ENCODE measurements around the gene TNFRSF18. TPM values are rescaled to one million over a fixed set of nuclear protein-coding genes. Genes with fewer than 3 reads are reported as not detected.

Gene TNFRSF18
- total and polyA plus RNA-seq, 2 donors, result 4.2 to 29.9 TPM

DNA sequence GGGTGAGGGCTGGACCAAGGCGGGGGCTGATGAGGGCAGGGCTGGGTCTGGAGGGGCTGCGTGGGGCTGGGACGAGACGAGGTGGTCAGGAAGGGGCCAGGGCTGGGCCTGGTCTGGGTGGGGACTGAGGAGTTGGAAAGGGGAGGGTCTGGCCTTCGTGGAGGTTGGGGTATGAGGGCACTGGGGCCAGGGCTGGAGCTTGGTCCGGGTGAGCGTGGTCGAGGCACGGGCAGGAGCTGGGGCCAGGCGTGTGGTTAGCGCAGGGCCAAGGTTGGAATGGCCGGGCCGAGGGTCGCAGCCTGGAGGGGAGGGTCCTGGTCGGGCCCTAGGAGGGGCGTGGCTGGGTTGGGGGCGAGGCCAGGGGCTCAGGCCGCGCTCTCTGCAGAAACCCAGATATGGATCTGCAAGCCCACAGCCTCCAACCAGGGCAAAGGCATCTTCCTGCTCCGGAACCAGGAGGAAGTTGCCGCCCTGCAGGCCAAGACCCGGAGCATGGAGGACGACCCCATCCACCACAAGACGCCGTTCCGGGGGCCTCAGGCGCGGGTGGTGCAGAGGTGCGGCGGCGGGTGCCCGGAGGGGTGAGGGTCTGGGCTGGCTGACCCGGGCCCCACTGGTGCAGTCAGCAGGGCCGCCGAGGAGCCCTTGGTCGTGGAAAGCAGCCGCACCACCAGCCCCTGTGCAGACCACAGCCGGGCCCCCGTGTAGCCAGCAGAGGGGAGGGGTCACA lies 23.7 kb downstream of the TNFRSF18 start:
- peaks cover 0 to 9% of the 10 kb centered on the region in 2 donors for H3K4me1 ChIP-seq (ENCODE audit: control insufficient read depth in 2 of 2, insufficient read depth in 2 of 2, low read length in 2 of 2)
- no peaks in the 10 kb centered on the region for H3K36me3 ChIP-seq (ENCODE audit: control insufficient read depth in 2 of 2, insufficient read depth in 2 of 2, low read length in 1 of 2)
- H3K9me3 ChIP-seq (ENCODE audit: control insufficient read depth in 2 of 2, insufficient read depth in 1 of 2, low read length in 1 of 2), result peaks cover 0 to 1% of the 10 kb centered on the region in 2 donors
- 31% methylated on average over 39 of the region's 39 CpGs for WGBS
- no peak overlapping the region for H3K4me3 ChIP-seq (ENCODE audit: low read length in 2 of 2)
- H3K27ac ChIP-seq (ENCODE audit: low read depth in 1 of 2, low read length in 1 of 2), result no peak overlapping the region
- no peak for DNase-seq (ENCODE audit: low read depth in 6 of 9, low spot score in 9 of 9)
- peaks cover 6 to 34% of the 10 kb centered on the region in 2 donors for H3K27me3 ChIP-seq (ENCODE audit: control insufficient read depth in 2 of 2, insufficient read depth in 1 of 2, low read length in 1 of 2)

DNA sequence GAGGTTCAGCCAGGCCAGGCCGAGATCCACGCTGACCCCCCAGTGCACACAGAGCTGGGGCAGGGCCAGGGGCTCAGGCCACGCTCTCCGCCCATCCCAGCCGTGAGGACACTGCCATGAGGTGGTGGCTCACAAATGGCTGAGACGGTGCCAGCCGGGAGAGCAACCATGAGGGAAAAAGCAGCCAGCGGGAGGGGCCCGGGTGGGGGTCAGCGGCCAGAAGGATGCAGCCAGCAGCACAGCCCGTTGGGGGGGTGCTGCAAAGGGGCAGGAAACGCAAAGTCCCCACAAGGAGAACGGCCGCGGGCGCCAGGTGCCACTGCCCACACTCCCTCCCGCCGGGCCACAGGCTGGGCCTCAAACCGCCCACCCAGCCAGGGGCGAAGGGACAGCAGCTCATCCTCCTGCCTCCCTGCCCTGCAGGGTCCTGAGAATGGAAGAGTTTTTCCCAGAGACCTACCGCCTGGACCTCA lies 24.4 kb downstream of the TNFRSF18 start:
- Histone ChIP-seq H3K4me3 (ENCODE audit: low read length in 2 of 2) (no peak overlapping the region), H3K36me3 (ENCODE audit: control insufficient read depth in 2 of 2, insufficient read depth in 2 of 2, low read length in 1 of 2) (no peaks in the 10 kb centered on the region), H3K9me3 (ENCODE audit: control insufficient read depth in 2 of 2, insufficient read depth in 1 of 2, low read length in 1 of 2) (peaks cover 0 to 1% of the 10 kb centered on the region in 2 donors), H3K27me3 (ENCODE audit: control insufficient read depth in 2 of 2, insufficient read depth in 1 of 2, low read length in 1 of 2) (peaks cover 6 to 36% of the 10 kb centered on the region in 2 donors), H3K27ac (ENCODE audit: low read depth in 1 of 2, low read length in 1 of 2) (no peak overlapping the region), H3K4me1 (ENCODE audit: control insufficient read depth in 2 of 2, insufficient read depth in 2 of 2, low read length in 2 of 2) (peaks cover 0 to 9% of the 10 kb centered on the region in 2 donors)
- WGBS, result 60% methylated on average over 21 of the region's 21 CpGs
- DNase-seq (ENCODE audit: low read depth in 6 of 9, low spot score in 9 of 9), result no peak

DNA sequence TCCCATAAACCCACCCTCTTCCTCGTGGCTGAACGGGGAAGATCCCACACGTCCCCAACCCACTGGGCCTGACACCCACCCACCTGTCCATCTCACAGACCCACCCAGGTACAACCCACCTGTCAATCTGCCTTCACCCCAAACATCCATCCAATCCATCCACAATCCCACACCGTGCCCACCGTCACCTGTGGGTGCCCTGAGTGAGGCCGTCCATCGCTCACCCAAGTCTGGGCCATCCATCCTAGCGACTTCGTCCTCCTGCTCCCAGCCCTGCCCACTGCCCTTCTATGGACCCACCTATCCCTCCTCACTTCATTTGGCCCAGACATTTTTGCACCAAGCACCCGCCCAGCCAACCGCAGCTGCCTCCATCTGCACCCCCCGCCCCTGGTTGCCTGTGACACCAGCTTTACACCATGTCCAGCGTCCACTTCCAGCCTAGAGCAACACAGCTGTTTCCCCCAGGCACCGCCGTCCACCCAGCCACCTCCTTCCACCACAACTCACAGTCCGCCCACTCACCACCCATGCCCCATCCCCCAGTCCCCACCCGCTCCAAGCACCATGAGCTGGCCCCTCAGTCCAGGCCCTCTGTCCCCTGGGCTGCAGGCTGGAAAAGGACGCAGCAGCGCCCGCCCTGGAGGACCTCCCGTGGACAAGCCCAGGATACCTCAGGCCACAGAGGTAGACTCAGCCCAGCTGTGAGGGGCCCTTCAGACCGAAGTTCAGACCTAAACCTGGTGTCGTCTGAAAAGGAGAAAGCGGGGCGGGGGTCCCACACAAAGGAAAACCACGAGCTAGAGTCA lies 25.1 kb downstream of the TNFRSF18 start:
- Histone ChIP-seq H3K4me3 (ENCODE audit: low read length in 2 of 2) (no peak overlapping the region), H3K36me3 (ENCODE audit: control insufficient read depth in 2 of 2, insufficient read depth in 2 of 2, low read length in 1 of 2) (no peaks in the 10 kb centered on the region), H3K4me1 (ENCODE audit: control insufficient read depth in 2 of 2, insufficient read depth in 2 of 2, low read length in 2 of 2) (peaks cover 0 to 9% of the 10 kb centered on the region in 2 donors), H3K27ac (ENCODE audit: low read depth in 1 of 2, low read length in 1 of 2) (no peak overlapping the region), H3K27me3 (ENCODE audit: control insufficient read depth in 2 of 2, insufficient read depth in 1 of 2, low read length in 1 of 2) (peaks cover 6 to 40% of the 10 kb centered on the region in 2 donors), H3K9me3 (ENCODE audit: control insufficient read depth in 2 of 2, insufficient read depth in 1 of 2, low read length in 1 of 2) (peaks cover 1 to 6% of the 10 kb centered on the region in 2 donors)
- WGBS, result 90% methylated on average over 26 of the region's 26 CpGs
- no peak for DNase-seq (ENCODE audit: low read depth in 6 of 9, low spot score in 9 of 9)

DNA sequence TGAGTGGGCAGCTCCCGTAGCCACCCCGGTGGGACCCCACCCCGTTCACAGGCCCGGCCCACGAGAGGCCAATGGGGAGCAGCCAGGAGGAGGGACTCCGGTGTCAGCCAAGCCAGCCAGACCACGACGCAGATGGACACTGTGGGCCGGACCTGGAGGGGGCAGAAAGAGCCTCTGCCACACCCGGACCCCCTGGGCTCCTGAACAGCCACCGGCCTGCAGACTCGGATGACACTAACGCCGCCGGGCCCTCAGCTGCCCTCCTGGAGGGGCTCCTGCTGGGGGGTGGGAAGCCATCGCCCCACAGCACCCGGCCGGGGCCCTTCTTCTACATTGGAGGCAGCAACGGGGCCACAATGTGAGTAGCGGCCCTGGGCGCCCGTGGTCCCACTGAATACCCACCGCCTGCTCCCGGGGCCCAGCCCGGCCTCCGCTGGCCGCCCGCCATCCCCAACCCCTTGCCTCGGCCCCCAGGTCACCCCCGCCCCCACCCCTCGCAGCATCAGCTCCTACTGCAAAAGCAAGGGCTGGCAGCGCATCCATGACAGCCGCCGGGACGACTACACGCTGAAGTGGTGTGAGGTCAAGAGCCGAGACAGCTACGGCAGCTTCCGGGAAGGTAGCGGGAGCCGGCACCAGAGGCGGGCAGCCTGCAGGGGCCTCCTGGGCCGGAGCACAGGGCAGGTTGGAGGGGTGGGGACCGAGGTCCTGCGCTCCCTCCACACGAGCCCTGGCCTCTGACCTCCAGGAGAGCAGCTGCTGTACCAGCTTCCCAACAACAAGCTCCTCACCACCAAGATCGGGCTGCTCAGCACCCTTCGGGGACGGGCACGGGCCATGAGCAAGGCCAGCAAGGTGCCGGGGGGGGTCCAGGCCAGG lies 26.2 kb downstream of the TNFRSF18 start:
- Histone ChIP-seq H3K4me1 (ENCODE audit: control insufficient read depth in 2 of 2, insufficient read depth in 2 of 2, low read length in 2 of 2) (peaks cover 0 to 15% of the 10 kb centered on the region in 2 donors), H3K4me3 (ENCODE audit: low read length in 2 of 2) (no peak overlapping the region), H3K27ac (ENCODE audit: low read depth in 1 of 2, low read length in 1 of 2) (no peak overlapping the region), H3K9me3 (ENCODE audit: control insufficient read depth in 2 of 2, insufficient read depth in 1 of 2, low read length in 1 of 2) (peaks cover 1 to 18% of the 10 kb centered on the region in 2 donors), H3K27me3 (ENCODE audit: control insufficient read depth in 2 of 2, insufficient read depth in 1 of 2, low read length in 1 of 2) (peaks cover 6 to 46% of the 10 kb centered on the region in 2 donors), H3K36me3 (ENCODE audit: control insufficient read depth in 2 of 2, insufficient read depth in 2 of 2, low read length in 1 of 2) (no peaks in the 10 kb centered on the region)
- no peak for DNase-seq (ENCODE audit: low read depth in 6 of 9, low spot score in 9 of 9)
- WGBS, result 95% methylated on average over 51 of the region's 51 CpGs

DNA sequence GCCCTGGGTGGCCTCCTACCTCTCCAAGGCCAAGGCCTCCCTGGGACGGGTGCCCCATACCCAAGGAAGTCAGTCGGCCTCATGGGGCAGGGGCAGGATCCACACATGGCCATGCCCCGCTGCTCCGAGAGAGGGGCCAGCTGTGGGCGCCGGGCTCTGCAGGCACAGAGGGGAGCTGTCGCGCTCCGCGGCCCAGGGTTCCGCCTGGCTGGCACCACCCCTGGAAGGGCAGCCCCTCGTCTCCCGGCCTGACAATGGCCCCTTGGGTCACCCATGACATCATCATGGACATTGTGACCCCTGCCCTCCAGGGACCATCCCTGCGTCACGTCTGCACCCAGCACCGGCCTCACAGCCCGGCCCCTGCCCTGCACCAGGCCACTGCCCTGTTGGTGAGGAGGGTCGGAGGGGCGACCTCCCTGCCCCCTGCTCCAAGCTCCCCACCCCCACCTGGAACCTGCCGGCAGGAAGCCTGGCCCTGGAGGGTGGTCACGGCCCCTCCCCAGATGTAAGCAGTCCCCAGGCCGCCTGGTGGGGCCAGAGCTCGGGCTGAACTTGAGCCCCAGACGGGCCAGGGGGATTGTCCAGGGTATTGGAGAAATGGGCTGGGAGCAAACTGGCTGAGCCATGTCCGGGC lies 26.9 kb downstream of the TNFRSF18 start:
- no peak overlapping the region for H3K4me3 ChIP-seq (ENCODE audit: low read length in 2 of 2)
- H3K4me1 ChIP-seq (ENCODE audit: control insufficient read depth in 2 of 2, insufficient read depth in 2 of 2, low read length in 2 of 2), result peaks cover 0 to 20% of the 10 kb centered on the region in 2 donors
- peaks cover 1 to 23% of the 10 kb centered on the region in 2 donors for H3K9me3 ChIP-seq (ENCODE audit: control insufficient read depth in 2 of 2, insufficient read depth in 1 of 2, low read length in 1 of 2)
- H3K36me3 ChIP-seq (ENCODE audit: control insufficient read depth in 2 of 2, insufficient read depth in 2 of 2, low read length in 1 of 2), result no peaks in the 10 kb centered on the region
- H3K27me3 ChIP-seq (ENCODE audit: control insufficient read depth in 2 of 2, insufficient read depth in 1 of 2, low read length in 1 of 2), result peaks cover 6 to 48% of the 10 kb centered on the region in 2 donors
- H3K27ac ChIP-seq (ENCODE audit: low read depth in 1 of 2, low read length in 1 of 2), result no peak overlapping the region
- 97% methylated on average over 25 of the region's 25 CpGs for WGBS
- no peak for DNase-seq (ENCODE audit: low read depth in 6 of 9, low spot score in 9 of 9)

DNA sequence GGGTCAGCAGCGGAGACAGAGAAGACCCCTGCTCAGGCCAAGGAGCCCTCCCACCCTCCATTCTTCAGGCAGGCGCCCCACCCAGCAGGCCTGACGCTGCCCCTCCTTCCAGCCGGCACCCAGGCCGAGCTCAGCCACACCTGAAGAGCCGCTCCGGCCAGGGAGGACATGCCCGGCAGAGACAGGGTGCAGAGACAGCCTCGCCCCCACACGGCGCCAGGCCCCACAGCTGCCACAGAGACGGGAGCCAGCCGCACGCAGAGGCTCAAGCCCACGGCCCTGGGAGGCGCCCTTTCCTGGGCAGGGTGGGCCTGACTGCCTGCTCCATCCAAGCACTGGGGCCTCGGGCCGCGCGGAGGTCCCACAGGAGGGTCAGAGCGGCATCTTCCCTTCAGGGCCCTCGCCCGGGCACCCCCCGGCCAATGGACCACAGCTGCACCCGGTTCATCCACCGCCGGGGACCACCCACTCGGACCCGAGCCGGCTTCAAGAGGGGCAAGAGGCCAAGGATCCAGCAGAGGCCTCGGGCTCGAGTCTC lies 27.5 kb downstream of the TNFRSF18 start:
- no peak overlapping the region for H3K4me3 ChIP-seq (ENCODE audit: low read length in 2 of 2)
- WGBS, result 97% methylated on average over 32 of the region's 32 CpGs
- H3K4me1 ChIP-seq (ENCODE audit: control insufficient read depth in 2 of 2, insufficient read depth in 2 of 2, low read length in 2 of 2), result peaks cover 3 to 25% of the 10 kb centered on the region in 2 donors
- DNase-seq (ENCODE audit: low read depth in 6 of 9, low spot score in 9 of 9), result no peak
- peaks cover 6 to 50% of the 10 kb centered on the region in 2 donors for H3K27me3 ChIP-seq (ENCODE audit: control insufficient read depth in 2 of 2, insufficient read depth in 1 of 2, low read length in 1 of 2)
- H3K9me3 ChIP-seq (ENCODE audit: control insufficient read depth in 2 of 2, insufficient read depth in 1 of 2, low read length in 1 of 2), result peaks cover 1 to 23% of the 10 kb centered on the region in 2 donors
- no peak overlapping the region for H3K27ac ChIP-seq (ENCODE audit: low read depth in 1 of 2, low read length in 1 of 2)
- H3K36me3 ChIP-seq (ENCODE audit: control insufficient read depth in 2 of 2, insufficient read depth in 2 of 2, low read length in 1 of 2), result no peaks in the 10 kb centered on the region

DNA sequence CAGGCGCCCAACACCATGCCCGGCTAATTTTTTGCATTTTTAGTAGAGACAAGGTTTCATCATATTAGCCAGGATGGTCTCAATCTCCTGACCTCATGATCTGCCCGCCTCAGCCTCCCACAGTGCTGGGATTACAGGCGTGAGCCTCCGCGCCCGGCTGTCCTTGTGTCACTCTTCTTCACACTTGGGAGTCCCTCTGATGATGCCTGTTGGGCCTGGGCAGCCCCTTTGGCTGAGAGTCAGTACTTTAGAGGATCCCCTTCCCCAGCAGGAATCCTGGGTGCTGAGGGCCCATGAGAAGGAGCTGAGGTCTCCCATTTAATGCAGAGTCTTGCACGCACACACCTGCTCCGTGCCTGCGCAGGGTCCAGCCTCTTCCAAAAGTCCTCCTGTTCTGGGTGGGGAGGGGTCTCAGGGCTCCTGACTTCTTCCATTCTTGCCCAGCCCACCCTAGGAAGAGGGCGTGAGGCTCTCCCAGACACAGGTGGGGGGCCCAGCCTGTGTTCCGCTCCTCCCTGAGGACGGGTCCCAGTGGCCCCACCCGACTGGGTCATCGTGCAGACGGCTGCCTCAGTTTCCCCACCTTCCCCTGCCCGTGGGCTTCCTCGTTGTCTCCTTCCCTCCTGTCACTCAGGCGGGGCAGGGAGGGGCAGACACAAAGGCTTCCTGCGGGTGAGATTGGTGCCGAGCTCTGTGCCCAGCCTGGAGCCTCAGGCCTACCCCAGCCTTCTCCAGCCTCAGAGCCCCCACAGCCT lies 28.8 kb downstream of the TNFRSF18 start:
- Histone ChIP-seq H3K27me3 (ENCODE audit: control insufficient read depth in 2 of 2, insufficient read depth in 1 of 2, low read length in 1 of 2) (peaks cover 6 to 50% of the 10 kb centered on the region in 2 donors), H3K36me3 (ENCODE audit: control insufficient read depth in 2 of 2, insufficient read depth in 2 of 2, low read length in 1 of 2) (no peaks in the 10 kb centered on the region), H3K27ac (ENCODE audit: low read depth in 1 of 2, low read length in 1 of 2) (no peak overlapping the region), H3K9me3 (ENCODE audit: control insufficient read depth in 2 of 2, insufficient read depth in 1 of 2, low read length in 1 of 2) (peaks cover 1 to 23% of the 10 kb centered on the region in 2 donors), H3K4me1 (ENCODE audit: control insufficient read depth in 2 of 2, insufficient read depth in 2 of 2, low read length in 2 of 2) (peaks cover 12 to 34% of the 10 kb centered on the region in 2 donors), H3K4me3 (ENCODE audit: low read length in 2 of 2) (no peak overlapping the region)
- WGBS, result 93% methylated on average over 21 of the region's 21 CpGs
- DNase-seq (ENCODE audit: low read depth in 6 of 9, low spot score in 9 of 9), result no peak

DNA sequence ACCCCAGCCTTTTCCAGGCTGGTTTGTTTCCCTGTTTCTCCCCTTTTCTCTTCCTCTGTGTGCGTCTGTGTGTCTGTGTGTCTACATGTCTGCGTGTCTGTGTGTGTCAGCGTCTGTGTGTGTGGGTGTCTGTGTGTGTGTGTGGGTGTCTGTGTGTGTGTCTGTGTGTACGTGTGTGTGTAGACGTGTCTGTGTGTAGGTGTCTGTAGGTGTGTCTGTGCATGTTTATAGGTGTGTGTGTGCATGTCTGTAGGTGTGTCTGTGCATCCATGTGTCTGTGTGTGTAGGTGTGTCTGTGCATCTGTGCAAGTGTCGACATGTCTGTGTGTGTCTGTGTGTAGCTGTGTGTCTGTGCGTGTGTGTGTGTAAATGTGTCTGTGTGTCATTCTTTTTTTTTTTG lies 29.5 kb downstream of the TNFRSF18 start:
- no peaks in the 10 kb centered on the region for H3K36me3 ChIP-seq (ENCODE audit: control insufficient read depth in 2 of 2, insufficient read depth in 2 of 2, low read length in 1 of 2)
- H3K27me3 ChIP-seq (ENCODE audit: control insufficient read depth in 2 of 2, insufficient read depth in 1 of 2, low read length in 1 of 2), result peaks cover 4 to 48% of the 10 kb centered on the region in 2 donors
- peaks cover 16 to 35% of the 10 kb centered on the region in 2 donors for H3K4me1 ChIP-seq (ENCODE audit: control insufficient read depth in 2 of 2, insufficient read depth in 2 of 2, low read length in 2 of 2)
- DNase-seq (ENCODE audit: low read depth in 6 of 9, low spot score in 9 of 9), result no peak
- no peak overlapping the region for H3K4me3 ChIP-seq (ENCODE audit: low read length in 2 of 2)
- peaks cover 0 to 28% of the 10 kb centered on the region in 2 donors for H3K9me3 ChIP-seq (ENCODE audit: control insufficient read depth in 2 of 2, insufficient read depth in 1 of 2, low read length in 1 of 2)
- H3K27ac ChIP-seq (ENCODE audit: low read depth in 1 of 2, low read length in 1 of 2), result no peak overlapping the region
- WGBS, result 97% methylated on average over 7 of the region's 7 CpGs
